LoVo (cell line): ENCODE results near the gene CFAP58.
"Not testable (repeated sequence)": the region's sequence is repeated elsewhere in the genome, so short reads cannot be mapped to it uniquely, and the experiment has no call there.

Source experiments
- DNase-seq: peaks from one replicate; pipeline ENCODE4 v3.0.0-alpha.2; 2016; ENCODE audit warnings: low spot score

CFAP58 gene

DNA sequence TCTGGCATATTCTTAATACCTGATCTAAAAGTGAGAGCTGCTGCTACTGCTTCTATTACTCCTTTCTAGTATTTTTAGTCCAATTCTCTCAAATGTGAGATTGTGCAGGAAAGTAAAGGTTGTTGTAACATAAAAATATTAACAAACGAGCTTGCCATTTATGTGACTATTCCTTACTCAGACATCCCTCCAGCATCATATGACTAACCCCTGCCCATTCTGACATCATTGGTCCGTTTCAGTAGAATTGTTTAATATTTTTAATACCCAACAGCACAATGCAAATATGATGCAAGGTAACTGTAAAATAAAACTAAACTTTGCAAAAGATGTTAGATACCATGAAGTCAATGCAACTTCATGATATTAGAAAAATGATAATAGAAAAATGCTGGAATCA is 83.6 kb downstream of the CFAP58 start:
- DNase-seq, result no peak

DNA sequence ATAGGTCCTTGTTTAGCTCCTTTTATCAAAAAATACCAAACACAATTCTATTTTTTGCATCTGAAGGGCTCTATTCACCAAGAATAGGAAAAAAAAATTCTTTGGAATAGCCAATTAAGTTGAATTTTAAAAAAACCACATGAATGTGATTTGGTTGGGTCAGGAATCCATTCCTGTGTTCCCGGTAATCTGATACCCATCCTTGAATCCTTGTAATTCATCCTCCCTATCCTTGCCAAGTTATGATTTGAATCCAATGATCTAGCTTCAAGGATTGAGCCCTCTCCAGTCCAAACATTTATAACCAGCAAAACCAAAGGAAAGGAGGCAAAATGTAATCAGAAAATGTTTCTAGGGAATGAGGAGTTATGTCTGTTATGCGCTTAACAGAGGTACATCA is 86.6 kb downstream of the CFAP58 start:
- no peak for DNase-seq

DNA sequence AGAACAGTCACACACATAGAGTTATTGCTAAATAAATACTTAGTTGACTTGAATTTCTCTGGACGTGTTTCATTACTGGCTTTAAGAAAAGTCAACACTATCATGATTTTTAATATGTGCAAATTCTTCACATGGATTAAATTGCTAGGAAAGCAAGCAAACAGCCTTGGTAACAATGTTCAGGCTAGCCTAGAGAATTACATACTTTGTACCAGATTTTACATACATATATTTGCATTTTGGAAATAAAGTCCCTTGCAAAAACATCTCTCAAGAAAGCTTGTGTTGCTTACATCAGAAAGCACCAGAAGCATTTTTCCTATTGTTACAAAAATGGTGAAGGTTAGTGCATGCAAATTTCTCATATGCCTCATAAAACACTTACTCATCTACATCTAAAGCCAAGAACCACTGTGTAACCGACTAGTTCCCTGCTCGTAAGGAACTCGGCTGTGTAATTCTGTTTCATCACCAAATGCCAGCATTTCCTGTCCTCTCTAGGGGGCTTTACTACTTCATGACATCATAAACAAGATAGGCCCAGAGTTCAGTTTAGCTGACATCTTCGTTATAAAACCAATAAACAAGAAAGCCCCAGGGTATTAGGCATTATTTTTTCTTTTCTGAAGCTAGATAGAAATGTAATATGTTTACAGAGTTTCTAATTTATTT is 87.8 kb downstream of the CFAP58 start:
- DNase-seq, result no peak

DNA sequence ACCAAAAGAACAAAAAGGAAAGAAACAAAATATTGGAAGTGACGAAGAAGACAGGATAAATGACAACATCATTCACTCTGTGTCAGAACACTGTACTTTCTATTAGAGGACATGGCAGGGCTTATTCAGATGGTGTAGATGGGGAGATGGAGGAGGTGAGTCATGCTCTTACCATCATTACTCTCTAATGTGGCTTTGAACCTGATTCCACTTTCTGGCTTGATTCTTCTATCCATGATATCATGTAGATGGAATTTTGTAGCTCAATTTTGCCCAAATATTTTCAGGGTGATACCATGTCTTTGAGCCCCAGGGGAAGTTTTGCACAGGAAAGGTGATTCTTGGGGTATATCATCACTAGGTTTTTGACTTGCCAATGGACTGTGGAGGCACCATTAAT is 91.7 kb downstream of the CFAP58 start:
- no peak for DNase-seq

DNA sequence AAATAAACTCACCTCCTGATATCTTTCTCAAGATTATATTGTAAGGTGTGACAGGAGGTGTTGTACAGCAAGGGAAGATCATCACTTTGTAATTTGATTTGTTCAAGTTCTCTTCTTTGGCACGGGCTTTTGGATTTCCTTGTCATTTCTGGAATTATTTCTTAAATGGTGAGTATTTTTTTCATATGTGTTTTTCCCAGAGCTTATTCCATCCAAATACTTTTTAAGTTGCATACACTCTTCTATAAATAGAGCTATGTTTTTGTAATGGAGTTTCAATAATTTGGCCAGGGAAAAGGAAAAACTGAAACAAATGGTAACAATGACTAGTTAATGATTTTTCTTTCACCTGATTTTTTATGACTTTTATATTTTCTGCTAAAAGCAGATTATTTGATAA is 92.5 kb downstream of the CFAP58 start:
- no peak for DNase-seq

DNA sequence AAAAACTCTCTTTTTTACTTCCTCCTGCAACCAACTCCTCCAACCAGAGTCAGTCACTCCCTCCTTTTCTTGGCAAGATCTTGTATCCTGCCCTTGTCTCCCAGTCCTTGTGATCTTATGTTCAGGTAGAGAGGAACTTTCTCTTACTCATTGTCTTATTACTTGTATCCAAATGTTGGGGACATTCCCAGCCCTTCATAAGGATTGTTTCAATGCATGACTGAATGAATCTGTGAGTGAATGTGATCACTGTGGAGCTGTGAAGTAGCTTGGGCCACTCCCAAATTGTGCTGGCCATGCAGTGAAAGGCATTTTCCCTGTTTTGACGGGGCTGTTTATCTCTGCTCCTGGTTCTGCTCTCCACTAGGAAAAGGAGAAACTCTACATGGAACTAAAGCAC is 93.7 kb downstream of the CFAP58 start:
- DNase-seq, result no peak

DNA sequence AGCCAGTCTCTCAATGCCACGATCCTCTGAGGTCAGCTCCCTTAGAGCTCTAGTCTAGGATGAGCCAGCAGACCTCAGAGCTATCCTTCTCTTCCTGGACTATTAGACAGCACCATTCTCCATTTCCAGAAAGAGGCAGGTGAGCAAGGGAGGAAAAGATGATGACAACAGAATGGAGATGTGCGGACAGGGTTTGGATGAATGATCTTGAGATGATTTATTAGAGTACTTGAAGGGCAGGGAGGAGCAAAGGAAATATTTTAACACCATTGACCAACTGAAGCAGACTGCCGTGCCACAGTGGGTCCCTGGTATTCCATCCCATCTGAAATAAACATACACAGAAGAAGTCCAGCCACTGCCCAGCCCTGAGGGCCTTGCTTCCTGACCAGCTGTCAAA is 94.3 kb downstream of the CFAP58 start:
- no peak for DNase-seq

DNA sequence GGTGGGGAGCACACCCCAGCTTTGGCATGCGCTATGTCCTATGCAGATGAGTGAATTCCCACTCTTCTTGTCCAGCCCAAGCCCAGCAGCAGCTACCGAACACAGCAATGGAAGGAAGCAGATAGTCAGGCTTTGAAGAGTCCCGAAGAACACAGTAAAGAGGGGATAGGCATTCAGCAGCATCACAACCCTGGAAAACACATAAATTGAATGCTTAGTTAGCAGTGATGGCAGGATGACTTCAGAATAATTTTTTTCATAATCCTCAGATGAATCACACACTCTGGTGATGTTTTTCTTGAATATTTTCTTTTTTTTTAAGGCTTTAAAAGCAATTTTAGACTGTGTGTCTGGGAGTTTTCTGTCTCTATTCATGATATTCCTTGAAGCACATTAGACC is 95.8 kb downstream of the CFAP58 start:
- no peak for DNase-seq

DNA sequence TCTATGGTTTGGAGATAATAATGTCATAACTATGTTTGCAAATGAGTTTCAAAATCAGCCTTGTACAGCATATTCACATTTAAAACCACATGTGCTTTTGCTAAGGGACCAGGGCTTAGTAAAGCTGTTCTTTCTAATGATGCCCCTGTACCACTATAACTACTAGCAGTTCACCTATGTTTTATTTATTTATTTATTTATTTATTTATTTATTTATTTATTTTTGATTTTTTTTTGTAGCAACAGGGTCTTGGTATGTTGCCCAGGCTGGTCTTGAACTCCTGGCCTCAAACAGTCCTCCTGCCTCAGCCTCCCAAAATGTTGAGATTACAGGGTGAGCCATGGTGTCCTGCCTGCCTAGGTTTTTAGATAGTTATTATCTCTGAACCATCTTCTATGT is 96.9 kb downstream of the CFAP58 start:
- no peak for DNase-seq

DNA sequence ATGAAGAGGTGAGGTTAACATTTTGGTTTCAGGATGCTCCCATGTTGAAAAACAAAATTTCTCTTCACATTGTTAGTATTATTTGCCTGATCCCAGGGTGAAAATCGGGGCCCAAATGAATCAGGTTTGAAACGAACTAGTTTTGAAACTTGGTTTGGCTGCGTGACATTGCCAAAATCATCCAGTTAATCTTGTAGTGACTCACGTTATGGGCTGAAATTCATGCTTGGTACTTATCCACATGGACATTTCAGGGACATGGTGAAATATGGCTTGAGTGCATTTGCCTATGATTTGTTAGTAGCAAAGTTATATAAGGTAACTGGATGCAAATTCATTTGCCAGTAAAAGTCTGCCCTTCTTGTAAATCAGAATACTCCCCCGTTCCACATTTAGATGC is 97.3 kb downstream of the CFAP58 start:
- DNase-seq, result no peak

DNA sequence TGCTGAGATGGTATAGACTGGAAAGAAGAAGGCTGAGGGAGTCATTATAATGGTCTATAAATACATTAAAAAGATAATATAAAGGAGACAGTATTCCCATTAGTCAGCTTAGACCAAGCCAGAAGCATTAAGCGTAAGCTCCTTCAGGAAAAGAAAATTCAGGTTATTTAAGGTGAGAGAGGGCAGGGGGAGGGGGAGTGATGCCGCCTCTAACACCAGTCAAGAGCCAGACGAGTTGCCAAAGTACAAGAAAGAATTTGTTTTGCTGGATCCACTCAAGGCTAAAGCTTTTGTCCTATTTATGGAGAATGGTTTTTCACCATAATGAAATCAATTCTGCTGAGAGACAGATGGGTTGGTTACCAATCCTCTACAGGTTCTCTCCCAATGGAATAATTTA is 99.3 kb downstream of the CFAP58 start:
- DNase-seq, result no peak

DNA sequence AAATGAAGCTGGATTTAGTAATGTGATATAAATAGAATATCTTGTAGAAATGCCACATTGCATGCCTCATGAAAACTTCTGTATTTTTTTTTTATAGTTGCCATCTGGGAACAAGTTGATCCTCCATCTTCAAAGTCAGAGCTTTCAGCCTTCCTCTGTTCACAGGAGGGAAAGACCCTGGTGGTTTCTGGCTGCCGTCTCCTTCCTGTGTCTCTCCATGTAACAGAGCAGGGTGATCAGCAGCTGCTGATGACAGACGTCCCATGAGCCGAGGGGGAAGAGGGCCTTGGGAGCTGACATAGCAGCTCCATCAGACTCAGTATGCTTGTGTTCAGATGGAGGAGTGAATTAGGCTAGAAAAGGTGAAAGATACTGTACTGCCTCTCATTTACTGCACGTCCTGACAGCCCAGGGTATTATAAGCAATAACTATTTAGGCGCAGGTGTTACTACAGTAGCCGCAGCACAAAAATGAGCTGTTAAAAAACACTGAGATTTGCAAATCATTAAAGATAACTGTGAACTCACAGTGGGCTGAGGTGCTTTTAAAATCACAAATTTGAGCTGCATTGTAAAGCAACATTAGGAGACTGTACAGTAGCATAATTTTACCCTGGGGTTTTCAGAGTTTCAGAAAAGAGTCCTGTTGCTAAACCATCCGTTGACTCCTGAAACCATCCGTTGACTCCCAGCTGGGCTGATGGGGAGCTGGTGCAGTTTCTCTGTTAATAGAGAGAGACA is 103.3 kb downstream of the CFAP58 start:
- no peak for DNase-seq

DNA sequence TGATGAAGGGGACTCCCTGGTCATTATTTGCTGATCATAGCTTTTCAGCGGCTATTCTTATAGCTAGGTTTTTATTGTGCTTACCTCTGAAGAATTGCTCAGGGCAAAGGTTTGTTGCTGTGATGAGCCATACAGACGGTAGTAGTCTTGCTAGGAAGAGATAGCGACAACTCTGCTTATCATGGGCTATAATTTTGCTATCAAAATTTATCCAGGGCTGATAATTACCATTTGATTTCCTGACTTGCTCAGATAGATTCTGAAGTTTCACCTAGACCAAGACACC is 103.9 kb downstream of the CFAP58 start:
- no peak for DNase-seq

DNA sequence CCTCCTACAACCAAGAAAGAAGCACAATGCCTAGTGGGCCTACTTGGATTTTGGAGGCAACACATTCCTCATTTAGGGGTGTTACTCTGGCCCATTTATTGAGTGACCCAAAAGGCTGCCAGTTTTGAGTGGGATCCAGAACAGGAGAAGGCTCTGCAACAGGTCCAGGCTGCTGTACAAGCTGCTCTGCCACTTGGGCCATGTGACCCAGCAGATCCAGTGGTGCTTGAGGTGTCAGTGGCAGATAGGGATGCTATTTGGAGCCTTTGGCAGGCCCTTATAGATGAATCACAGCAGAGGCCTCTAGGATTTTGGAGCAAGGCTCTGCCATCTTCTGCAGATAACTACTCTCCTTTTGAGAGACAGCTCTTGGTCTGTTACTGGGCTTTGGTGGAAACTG is 111.9 kb downstream of the CFAP58 start:
- not testable (repeated sequence) for DNase-seq

DNA sequence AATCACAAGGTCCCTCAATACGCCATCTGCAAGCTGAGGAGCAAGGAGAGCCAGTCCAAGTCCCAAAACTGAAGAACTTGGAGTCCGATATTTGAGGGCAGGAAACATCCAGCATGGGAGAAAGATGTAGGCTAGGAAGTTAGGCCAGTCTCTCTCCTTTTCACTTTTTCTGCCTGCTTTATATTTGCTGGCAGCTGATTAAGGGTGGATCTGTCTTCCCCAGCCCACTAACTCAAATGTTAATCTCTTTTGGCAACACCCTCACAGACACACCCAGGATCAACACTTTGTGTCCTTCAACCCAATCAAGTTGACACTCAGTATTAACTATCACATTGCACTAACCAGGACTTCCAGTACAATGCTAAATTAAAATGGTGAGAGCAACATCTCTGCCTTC is 115.2 kb downstream of the CFAP58 start:
- not testable (repeated sequence) for DNase-seq

DNA sequence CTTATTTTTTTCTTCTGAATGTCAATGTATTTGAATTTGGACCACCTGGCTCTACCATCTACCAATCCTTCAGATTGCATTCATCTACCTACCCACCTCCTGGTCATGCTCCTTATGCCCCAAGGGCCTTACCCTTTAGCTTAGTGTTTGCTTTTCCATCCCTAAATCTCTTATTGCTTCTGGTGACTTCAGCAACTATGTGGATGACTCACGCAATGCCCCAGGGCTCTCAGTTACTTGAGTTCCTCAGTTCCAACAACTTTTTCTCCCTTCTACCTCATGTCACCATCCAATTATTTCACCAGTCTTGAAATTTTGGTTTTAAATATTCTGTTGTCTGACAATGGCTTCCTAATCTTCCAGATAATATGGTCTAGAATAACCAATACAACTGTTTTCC is 118.9 kb downstream of the CFAP58 start:
- no peak for DNase-seq

DNA sequence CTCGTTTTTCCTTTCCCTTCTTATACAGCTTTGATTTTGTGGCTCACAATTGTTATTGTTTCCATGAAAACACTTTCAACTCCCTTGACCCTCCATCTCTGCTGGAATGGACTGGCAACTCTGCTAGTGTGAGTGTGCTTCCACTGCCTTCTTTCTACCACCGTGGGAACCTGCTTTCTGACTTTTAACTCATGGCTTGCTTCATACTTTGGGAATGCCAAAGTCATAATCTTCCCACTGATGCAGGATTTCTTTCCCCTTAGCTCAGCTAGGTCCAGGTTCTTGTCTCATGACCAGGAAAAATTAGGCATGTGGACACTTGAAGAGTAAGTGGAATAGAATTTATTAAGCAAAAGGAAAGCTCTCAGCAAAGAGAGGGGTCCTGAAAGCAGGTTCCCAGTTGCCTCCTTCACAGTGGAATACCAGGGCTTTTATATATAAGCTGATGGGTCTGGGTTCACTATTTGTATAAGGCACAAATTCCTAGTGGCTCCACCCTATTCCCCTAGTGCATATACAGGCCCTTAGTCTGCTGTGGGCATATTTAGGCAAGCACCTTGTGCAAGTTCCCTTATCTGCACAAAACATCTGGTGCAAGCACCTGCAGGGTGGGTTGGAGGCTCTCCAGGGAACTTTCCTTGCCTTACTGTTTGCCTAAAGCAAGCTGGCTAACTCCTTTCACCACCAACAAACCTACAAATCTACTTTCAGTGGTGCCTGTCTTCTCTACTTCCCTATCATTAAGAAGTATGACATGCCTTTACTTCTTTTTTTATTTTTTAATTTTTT is 119.5 kb downstream of the CFAP58 start:
- no peak for DNase-seq

DNA sequence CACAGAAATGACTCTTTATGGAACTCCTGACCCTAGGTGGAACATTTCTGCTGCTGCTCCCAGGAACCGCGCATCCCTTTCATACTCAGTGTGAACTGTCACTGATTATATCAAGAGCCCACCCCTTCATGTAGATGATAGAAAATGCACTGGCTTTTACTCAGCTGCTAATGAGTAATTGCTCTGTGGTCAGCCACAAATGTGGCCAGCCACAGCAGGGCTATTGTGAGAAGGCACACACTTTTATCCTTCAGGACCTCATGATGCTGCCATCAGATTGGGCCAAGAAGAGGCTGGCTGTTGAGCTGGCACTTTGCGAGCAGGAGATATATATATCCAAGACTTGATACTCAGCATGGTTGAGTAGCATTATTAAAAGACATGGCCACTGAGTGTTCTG is 124.7 kb downstream of the CFAP58 start:
- DNase-seq, result no peak

DNA sequence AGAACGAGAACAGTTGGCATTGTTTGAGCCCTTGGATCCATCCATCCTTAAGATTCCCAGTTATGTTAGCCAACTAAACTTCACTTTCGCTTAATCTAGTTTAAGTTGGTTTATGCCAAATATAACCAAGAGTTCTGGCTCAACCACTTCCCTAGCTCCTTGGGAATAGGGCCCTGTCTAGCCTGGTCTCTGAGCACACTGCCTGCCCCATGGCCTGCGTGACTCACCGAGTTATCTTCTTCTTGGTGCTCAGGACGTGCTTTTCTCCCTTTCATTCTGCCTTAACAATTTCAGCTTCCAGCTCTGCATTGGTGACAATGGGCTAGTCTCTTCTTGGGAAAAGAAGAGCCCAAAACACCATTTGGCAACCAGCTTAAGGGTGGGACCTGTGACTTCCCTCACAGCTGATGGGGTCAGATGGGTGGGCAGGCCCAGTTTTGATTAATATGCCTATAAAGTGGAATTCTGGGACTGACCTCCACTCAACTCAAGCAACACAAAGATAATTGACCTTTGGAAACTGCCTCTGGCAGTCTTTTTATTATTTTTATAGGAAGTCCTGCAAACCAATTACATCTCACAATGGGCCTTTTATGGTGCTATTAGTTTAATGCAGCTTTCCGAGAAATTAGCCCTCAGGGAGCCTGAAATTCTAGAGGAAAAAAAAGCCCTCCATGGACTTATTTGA is 126.4 kb downstream of the CFAP58 start:
- DNase-seq, result no peak

DNA sequence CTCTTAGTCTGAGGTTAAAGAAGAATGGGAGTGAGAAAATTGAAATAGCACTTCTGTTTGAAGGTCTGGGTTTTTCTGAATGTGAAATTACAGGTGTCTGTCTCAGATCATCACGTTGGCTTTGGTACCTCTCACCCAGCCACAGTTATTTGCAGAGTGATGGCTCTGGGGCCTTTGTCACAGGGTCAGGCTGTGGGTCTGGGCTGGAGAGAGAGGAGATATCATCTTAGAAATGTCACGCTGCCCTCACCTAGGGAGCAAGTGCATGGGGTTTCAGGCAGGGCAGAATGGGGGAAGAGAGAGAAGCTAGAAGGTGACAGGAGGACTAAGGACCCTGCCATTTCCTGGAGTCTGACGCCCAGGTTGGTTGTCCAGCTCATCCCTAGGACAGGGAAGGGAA is 127.2 kb downstream of the CFAP58 start:
- DNase-seq, result no peak

DNA sequence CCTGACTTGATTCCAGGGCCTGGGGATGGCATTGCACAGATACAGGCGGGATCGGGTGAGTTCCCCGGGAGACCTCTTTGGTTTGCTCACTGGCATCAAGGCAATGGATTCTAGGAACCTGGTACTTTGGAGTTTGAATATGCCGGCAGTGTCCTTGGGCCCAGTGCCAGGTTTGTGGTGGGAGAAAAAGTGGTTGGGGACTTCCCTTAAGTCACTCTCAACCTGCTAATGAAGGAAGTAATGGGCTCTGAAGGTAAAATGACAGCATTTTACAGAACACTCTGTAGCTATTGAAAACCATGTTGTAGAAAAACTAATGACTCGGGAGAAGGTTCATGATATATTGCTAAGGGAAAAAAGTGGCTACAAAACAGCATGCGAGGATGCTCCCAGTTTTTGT is 129.9 kb downstream of the CFAP58 start:
- no peak for DNase-seq

DNA sequence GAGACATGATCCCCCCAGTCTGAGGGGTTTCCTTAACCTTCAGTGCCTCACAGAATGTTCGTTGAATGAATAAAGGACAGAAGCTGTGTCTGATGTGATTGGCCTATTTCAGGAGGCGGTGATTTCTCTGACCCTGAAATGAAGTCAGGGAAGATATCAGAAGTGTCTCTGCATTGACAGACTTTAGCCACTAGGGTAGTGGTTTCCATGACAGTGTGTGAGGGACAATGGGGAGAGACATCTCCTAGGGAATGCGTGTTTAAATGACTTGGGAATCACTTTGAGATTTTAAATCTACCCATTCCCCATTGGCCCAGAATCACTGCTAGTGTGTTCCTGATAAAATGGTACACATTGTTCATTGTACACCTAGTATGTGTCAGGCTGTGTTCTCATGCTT is 132.0 kb downstream of the CFAP58 start:
- no peak for DNase-seq

DNA sequence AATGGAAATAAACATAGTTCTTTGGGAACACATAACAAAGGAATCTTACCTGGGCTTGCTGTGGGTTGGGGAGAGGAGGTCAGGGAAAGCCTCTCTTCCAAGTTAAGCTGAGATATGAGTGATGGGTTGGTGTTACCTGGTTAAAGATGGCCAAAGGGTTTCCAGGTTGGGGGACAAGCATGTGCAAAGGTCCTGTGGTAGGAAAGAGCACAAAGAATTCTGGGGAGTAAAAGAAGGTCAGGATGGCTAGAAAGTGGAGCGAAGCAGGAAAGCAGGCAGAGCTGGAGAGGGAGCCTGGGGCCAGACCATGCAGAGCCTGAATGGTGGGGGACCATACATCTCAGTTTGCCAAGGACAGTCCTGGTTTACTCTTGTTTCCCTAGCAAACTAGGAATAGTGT is 133.2 kb downstream of the CFAP58 start:
- DNase-seq, result no peak
